EH (cell line): ENCODE measurements around the gene PPP1R1C.

Experiments used
- DNase-seq: peaks from one replicate; pipeline ENCODE4 v3.0.0-alpha.2; 2015; ENCODE audit warnings: low read depth

The PPP1R1C gene

DNA sequence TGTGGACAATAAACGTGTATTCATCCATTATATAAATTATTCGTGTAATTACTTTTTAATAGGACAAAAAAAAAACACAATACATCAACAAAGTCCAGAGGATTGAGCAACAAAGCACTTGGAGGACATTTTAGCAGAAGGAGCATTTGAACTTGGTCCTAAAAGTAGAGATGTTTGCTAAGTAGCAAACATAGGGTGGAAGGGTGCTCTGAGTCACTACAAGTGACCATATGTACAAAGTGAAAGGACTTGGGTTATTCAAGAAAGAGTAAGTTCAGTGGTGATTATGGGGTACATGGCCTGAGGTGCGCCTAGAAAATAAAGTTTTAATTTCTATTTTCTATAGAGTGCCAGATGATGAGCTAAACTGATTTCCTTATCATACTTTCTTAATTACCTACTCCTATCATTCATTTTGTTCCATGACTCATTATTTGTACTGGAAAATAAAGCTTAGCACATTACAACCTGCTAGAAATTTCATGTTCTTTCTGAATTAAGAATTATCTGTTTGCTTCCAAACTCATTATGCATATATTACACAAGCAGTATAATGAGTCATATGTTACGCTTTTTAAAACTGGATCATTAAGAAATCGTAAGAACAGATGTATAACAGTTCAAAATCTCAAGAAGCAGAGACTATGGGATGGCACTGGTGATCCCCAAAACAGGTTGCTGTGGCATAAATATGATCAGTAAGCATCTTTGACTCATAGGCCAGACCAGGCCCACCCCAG, 13.1 kb upstream of the PPP1R1C start:
- DNase-seq: no peak

DNA sequence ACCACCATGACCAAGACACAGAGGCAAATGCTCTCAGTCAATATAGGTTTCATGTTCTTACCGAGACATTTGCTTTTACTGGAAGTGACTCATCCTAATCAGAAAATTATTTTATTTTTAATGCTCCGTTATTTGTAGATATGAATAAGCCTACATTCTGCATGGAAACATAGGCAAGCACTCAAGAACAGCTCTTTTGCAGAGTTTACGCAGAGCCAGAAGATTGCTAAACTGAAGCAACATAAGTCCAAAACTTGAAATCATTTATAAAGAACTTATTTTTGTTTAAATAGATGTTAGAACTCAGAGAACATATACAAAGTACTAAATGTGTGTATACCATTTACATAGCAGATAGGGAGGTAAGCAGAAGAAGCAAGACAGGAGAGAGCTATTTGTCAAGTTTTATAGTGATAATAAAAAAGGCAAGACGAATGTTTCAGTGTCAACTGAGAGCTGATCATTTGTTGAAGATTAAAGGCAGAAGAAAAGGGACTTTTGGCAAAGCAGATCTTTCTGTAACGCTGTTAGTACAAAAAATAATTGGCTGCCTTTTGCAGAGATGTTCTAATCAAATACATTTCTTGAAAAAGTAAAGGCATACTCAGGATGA, 12.4 kb upstream of the PPP1R1C start:
- DNase-seq: no peak

DNA sequence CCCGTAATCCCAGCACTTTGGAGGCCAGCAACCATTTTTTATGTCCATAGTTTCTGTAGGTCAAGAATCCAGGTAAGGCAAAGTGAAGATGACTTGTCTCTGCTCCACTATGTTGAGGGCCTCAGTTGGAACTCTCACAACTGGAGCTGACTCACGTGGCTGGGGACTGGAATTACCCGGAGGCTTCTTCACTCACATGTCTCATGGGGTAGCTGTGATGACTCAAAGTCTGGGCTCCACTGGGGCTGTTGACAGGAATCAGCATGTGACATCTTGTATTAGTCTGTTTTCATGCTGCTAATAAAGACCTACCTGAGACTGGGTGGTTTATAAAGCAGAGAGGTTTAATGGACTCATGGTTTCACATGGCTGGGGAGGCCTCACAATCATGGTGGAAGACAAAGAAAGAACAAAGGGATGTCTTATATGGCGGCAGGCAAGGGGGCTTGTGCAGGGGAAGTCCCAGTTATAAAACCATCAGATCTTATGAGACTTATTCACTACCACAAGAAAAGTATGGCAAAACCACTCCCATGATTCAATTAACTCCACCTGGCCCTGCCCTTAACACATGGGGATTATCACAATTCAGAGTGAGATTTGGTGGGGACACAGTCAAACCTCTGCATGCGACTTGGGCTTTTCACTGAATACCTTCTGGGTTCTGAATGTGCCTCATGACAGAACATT, 7.8 kb upstream of the PPP1R1C start:
- peak; percentile 82 for DNase-seq

DNA sequence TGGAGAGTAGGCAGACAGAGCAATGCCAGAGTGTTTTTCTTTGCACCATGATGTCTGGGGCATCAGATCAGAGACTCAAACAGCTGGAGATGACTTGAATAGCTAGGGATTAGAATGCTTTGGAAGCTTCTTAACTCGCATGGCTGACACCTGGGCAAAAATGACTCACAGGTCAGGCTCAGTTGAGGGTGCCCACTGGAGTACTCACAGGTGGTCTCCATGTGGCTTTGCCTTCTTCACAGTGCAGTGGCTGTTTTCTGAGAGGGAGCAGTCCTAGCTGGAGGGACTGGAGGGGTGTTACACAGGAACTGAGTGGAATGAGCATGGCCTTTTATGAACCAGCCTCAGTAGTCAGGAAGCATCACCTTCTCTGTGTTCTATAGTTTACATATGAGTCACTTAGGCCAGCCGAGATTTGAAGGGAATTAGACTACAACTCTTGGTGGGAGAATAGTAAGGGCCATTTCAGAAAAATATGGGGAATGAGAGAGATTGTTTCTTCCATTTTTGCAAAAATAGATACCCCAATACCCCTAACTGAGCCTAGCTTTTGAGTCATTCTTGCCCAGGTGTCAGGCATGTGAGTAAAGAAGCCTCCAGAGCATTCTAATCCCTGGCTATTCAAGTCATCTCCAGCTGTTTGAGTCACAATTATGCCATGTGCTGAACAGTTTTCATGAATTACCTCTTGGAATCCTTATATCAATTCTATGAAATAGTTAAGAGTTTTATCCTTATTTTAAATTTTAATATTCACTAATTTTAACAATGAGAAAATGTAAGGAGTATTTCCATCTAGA, 7.1 kb upstream of the PPP1R1C start:
- peak; percentile 13 for DNase-seq

DNA sequence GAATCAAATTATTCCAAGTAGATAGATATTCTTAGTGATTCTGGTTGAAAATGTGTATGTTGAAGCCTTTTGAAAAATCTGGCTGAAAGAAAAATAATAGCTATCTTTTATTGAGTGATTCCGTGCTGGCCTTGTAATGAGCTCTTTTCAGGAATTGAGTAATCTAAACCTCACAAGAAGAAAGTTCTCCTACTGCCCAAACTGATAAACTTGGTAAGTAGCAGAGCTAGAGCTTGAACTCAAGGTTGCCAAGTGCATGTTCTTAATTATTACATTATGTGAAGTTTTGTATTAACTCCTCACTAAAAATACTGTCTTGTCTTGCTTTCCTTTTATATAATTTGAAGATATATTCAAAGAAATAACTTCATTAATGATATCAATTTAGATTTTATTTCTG, 1.6 kb upstream of the PPP1R1C start:
- DNase-seq: no peak

DNA sequence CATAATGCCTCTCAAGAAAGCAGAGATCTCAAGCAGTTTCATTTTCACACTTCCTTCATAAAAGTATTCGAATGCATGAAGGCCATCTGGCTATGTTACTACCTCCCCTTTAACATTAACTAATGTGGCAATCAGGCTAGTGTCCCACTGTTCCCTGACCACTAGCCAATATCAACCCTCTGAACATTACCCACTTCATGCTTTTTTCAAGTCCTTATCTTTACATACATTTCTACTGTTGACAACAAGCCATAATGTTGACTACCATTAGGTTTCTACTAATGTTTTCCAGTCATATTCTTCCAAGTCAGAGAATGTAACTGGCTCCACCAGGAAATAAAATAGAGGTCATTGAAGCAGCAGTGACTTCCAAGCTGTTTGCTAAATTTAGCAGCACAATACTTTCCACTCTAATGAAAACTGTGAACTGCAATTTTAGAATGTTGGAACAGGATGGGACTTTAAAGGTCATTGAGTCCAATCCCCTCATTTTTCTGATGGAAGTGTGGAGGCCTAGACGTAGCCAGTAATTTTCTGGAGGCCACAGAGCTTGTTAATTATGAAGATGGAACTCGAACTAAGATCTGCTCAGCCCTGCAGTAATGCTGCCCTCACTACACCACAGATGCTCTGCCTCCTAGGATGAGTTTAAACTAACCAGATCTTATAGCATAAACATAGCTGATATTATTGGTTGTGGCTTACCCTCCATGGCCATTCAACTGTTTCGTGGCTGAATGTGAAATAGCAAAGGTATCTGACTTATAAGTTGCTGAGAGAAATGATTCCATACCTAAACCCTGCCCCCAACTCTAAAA, 630 bp upstream of the PPP1R1C start:
- no peak for DNase-seq

DNA sequence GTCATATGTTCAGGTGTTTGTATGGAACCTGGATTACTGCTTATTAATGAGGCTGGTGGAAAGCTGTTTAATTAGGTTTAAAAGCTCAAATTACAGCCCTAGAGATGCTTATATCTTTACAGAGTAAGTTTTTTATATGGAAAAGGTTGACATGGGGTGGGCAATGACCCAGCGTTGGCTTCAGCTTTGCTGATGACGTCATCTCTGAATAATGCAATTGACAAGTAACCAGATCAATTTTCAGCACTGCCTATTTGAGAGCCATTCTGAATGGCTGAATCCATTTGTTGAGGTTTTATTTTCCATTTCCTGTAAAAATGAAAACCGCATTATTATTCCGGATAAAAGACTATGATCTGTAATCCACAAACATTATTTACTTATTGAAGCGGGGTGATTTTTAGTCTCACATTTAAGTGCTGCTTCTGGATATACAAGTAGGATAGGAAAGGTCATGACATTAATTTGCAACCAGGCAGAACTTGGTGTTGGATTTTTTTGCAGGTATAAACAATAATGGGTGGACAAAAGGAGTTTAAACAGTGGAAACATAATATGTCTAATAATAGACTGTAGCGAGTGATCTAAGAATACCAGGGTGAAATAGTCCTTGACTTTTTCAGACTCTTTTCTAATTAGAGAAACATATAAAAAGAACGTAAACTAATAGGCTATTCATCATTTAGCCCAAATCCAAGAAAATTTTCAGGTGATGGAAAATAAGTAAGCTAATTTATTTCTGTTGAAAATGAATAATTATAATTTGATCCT, 2.7 kb downstream of the PPP1R1C start:
- no peak for DNase-seq

DNA sequence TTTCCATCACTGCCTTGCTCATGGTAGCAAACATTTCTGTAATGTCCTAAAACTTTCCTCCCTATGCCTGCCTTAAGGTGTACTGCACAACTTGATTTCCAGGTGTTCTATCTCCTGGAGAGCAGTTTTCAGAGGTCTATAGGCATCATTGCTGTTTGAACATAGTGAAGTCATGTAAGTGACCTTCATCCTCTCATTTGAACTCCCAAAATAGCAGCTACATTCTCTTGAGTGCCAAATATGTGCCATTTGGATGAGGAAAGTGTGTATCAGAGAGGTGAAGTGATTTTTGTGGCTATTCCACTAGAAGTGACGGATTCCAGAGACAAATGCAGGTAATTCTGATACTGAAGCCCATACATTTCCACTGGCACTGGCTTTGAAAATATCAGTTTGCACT, 3.4 kb downstream of the PPP1R1C start:
- no peak for DNase-seq

DNA sequence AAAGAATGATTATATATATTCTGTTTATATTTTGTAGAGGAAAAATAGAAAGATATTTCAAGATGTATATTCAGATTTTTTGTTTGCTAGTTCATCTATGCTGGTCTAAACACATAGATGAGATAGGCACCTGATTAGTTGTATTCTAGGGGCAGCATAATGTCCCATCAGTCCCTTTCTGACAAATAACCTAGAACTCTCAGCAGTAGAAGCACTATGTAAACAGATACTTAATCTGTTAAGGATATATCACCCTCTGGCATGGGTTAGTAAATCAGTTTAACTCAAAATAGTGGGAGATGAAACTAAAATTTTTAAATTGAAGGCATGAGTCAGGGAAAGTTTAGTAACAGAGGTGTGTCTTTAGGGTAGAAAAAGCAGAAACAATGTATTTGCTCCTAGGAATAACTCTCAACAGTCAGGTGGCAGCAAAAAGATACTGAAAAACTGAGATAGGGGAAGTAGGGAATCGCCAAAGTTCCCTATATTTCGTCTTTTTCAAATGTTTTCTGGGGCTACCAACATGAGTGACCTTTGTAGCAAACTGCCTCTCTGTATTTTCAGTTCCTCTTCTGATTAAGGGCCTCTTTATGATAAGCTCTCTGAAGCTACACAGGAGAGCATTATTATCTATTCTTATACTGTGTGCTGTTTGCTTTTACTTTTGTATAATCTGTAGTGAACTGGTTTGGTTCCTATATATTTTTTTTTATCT, 5.7 kb downstream of the PPP1R1C start:
- no peak for DNase-seq

DNA sequence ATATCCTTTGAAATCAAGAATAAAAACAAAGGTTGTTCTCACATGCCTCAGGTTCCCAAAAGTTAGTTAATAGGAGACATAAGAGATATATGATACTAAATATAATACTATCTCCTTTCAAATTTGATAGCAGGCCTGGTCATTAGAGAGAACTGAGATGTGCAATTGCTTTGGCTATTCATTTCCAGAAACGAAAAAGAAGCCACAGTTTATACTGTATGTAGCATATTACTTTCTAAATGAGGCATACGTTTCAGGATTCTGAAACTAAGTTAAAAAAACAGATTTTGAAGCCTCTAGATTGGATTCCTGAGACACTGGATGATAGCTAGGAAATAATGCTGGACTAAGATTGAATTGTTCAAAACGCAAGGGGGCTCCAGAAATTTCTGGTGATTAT, 7.1 kb downstream of the PPP1R1C start:
- no peak for DNase-seq

DNA sequence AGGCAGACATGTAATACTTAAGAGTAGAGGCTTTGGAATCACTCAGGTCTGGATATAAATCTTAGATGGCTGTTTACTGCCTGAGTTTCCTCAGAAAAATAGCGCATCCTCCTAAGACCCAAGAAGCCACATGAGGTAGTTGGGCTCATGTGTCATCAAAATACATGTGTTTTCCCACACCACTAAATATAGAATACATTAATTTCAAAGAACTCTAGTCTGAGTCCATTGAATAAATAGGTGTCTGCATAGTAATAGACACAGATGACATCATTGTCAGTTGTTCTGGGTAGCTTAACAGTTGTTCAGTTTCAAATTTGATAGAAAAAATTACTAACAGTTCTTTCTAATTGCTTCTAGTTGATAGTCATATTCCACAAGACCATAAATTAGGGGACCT, 9.6 kb downstream of the PPP1R1C start:
- DNase-seq: no peak

DNA sequence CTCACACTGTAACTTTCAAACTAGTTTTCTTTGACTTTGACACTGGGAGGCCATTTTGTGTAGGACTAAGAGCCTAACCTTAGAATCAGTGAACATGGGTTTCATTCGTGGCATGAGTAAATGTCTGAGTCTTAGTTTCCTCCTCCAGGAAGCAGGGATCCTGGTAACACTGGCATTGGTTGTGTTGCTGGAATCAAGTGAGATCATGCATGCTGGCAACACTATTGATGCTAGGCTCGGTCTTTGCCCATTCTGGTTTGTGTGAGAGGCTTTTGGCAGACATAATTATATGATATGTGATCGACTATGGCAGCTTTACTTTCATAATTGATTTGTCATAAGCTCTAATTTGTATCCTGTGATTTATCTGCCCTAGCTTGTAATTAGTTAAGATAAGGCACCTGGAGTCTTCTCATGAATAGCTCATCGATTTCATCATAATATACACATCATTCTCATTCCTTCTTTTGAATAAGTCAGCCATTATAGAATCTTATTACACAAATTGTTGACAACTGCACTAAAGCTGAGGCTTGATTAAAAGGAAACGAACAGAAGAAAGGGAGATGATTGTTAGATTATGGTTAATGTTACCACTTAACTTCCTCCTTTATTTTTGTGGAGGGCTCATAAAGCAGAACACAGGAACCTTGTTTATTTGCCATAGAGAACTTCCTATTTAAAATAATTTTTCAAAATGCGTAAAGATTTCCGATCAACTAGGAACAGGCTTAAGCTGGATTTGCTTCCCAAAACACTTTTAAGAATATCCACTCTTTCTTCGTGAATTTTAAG, 12.6 kb downstream of the PPP1R1C start:
- no peak for DNase-seq

DNA sequence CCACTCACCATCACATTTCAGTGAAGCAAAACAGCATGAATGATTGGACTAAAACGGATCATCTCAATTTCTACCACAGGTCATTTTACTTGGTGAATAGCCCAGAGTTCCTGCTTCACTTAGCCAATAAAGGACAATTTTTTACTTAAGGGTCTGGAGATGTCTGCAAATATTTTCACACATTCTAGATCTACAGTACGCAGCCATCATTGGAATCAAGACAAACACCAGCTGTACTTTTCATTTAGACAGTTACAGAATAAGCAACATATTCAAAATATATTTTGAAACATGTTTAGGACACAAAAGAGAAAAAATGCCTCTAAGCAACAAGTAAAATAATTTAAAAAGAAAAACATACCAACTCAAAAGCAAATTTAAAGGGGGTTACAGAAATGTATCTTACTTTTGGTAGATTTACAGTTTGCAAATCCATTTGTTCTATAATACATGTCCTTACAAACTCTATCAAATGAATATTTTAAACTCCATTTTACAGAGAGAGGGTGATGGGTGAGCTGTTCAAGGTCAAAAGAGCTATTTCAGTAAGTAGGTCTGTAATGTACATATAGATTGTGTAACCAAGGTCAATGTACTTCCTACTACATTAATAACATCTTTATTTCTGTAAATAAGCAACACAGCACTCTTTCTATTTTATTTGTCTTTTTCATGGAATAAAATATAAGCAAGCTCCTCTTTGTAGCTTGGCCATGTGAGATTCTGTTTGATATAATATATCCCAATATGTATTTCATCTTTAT, 13.4 kb downstream of the PPP1R1C start:
- no peak for DNase-seq

DNA sequence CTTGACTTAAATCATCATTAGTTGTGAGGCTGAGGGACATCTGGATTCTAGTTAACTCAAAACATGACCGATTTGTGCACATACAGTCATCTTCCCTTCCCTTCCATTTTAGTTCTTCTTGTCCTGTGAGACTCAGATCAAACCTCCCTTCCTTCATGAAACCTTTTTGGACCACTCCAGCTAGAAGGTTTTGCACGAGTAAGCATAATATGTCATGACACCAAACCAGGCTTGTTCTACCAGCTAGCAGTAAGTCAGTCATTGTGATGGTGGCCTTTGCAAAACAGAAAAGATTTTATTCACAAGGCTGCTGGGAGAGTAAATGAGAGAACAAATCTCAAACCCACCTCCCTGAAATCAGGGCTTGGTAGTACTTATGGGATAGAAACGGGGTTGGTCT, 14.3 kb downstream of the PPP1R1C start:
- no peak for DNase-seq

DNA sequence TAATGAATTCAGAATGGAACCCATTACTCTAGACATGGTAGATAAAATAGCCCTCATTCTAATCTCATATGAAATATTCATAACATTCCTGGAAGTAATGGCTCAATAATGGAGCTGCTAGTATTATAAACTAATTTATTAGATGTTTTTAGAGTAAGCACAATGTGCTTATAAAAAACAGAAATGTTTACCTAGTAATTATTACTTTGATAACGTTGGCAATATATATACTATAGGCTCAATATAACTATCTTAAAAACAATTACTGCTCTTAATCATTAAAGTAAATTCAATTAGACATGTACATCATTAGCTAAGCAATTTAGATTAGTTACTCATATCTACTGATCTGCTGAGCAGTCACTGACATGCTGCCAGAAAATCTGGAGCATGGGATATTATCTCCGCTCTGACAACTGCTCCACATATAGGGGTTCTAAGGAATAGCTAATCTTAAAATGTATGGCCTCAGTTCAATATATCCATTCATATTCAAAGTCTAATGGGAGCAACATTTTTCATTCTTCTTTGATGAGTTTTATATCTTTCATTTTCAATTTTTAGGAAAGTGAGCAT, 19.4 kb downstream of the PPP1R1C start:
- no peak for DNase-seq

DNA sequence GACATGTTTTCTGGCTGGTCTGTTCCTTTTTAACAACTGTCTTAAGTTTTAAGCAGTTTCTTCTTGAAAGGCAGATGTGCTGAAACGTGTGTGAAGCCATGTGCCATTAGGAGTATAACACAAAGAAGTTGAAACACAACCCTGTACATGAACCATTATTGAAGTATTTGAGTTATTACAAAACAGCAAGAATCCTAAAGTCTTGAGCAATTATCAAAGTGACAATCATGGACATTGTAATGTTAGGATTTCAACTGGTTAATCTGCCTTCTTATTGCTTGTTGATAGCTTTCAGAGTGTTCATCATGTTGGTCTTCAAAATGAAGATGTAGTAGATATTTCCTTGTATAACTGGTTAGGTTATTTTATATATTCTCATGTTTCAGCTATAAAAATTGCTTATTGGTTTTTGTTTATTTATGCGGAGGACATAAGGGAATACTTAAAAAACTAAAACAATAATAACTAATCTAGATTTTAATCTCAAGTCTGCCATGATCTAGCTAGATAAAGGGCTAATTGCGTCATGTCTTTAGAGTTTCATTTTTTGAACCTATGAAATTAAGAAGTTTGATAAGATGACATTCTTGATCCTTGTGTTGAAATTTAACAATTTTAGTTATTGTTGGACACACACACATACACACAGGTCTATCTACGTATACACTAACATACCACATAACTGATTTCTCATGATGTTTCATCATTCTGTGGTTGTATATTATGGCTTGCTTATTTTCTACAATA, 21.1 kb downstream of the PPP1R1C start:
- DNase-seq: no peak

DNA sequence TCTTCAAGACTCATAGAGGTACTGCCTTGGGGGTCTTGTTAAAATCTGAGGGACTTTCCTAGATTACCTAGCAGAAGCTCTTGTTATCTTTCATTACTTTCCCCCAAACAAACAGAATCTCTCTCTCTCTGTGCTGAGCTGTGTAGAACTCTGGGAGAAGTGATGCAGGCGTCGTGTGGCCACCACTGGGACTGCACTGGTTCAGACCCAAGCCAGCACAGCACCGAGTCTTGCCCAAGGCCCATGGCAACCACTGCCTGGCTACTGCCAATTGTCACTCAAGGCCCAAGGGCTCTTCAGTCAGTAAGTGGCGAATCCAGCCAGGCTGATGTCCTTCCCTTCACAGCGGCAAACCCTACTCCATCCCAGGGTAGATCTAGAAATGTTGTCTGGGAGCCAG, 28.6 kb downstream of the PPP1R1C start:
- DNase-seq: no peak
